Non-pigmented ciliary epithelial cell (primary cell): Measurements from ENCODE around the gene GPR32.
"Not testable (repeated sequence)": the region's sequence is repeated elsewhere in the genome, so short reads cannot be mapped to it uniquely, and the experiment has no call there.

Experiments
- DNase-seq: peaks from one replicate; pipeline ENCODE4 v3.0.0-alpha.2; 2010; ENCODE audit warnings: low read depth

Gene GPR32

GRCh38 chr19:50783848-50784152 is 13.5 kb downstream of the GPR32 start:
- not testable (repeated sequence) for DNase-seq

DNA sequence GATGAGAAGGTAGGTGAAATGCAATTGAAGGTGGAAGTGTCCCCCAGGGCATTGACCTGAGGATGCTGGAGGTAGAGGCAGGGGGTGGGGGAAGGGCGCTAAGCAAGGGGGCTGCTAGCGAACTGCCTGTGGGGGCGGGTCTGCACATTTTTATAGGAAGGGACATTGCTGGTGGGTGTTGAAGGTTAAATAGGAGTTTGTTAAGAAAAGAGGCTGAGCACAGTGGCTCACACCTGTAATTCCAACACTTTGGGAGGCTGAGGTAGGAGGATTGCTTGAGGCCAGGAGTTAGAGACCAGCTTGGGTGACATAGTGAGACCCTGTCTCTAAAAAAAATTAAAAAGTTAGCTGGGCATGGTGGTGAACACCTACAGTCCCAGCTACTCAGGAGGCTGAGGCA is 14.4 kb downstream of the GPR32 start:
- DNase-seq: no peak

DNA sequence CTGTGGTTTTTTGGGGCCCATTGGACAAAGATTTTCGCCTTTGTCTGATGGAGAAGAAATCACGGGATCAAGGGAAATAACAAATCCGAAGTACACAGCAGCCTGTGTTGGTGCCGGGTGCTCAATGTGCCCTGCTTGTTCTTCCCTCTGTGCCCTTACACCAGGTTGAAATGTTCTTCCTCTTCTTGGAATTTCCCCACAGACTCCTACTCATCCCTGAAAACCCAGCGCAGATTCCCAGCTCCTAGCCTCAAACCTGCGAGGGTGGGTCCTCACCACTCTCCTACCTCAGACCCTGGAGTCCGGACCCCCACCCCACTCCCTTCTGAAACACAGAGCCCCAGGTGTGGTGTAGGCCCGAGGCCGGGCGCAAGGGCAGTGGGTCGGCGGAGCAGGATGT is 15.1 kb downstream of the GPR32 start:
- DNase-seq: no peak

DNA sequence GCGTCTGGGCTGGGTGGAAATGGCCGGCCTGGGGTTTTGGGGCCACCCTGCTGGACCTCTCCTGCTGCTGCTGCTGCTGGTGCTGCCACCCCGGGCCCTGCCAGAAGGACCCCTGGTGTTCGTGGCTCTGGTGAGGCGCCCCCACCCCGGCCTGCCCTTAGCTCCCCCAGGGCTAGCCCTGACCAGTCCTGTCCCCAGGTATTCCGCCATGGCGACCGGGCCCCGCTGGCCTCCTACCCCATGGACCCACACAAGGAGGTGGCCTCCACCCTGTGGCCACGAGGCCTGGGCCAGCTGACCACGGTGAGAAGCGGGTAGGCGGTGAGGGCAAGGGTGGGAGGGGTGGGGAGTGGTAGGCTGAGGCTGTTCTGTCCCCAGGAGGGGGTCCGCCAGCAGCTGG is 20.1 kb downstream of the GPR32 start, which contains the start of gene ACP4:
TSS of gene ACP4 (plus strand) at position 20 of the 400 bp plus-strand sequence. CDS start at position 20, 0 bp downstream.
- DNase-seq: no peak

GRCh38 chr19:50790922-50791467 is 20.7 kb downstream of the GPR32 start:
- DNase-seq: no peak

DNA sequence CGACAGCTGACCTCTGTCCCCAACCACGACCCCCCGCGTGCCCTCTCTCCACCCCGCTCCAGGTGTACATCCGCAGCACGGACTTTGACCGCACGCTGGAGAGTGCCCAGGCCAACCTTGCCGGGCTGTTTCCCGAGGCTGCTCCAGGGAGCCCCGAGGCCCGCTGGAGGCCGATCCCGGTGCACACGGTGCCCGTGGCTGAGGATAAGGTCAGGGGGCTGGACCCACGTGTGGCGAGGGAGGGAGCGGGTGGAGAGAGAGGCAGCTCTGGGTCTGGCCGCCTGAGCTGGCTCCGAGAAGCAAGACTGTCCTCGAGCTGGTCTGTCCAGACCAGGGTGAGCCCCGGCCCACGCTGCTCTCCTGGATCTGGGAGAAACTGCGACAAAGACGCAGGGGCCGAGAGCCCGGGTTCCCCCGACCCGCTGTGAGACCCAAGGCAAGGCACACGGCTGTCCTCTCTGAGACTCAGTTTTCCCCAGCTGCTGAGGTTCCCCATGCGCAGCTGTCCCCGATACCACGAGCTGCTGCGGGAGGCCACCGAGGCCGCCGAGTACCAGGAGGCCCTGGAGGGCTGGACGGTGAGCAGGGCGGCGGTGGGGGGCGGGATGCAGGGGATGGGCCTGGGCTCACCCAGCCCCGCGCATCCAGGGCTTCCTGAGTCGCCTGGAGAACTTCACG is 21.5 kb downstream of the GPR32 start:
- DNase-seq: no peak

- DNase-seq: no peak
Observed at GRCh38 chr19:50792272-50793250, 22.3 kb downstream of the GPR32 start.

DNA sequence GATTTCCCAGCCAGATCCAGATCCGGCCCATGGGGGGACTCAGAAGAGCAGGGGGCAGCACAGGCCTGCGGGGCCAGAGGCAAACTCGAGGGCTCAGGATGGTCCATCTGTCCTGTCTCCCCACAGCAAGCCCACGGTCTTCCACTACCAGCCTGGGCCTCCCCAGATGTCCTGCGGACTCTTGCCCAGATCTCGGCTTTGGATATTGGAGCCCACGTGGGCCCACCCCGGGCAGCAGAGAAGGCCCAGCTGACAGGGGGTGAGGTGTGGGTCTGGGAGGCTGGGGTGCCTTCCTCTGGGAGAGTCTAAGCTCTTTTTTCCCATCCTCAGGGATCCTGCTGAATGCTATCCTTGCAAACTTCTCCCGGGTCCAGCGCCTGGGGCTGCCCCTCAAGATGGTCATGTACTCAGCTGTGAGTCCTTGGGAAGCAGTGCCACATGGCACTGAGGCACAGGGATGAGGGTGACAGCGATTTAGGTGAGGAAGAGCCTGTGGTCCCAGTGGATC is 23.3 kb downstream of the GPR32 start:
- DNase-seq: no peak

GRCh38 chr19:50794074-50794875 is 24.0 kb downstream of the GPR32 start:
- no peak for DNase-seq

- DNase-seq: no peak
Observed at GRCh38 chr19:50794876-50795663, 24.8 kb downstream of the GPR32 start.

- DNase-seq: no peak
Observed at GRCh38 chr19:50795664-50796073, 25.4 kb downstream of the GPR32 start.

DNA sequence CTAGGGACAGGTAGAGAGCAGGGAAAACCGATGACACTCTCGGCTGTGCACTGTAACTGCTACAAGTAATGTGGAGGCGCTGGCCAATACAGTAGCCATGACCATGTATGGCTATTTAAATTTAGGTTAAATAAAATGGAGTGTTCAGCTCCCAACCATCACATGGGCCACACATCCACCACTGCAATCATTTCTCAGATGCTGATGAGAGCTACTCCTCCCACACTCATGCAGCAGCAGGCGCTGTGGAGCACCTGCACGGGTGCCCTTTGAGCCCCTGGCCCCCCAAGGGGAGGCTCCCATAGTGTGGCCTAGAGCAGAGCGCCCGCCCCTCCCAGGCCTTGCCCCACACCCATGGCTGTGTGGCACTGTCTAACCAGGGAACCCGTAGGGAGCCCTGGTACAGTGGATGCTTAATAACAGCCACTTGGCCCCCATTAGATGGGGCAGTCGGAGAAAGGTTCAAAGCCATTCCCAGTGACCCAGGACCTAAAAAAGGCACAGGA is 25.9 kb downstream of the GPR32 start:
- DNase-seq: no peak

DNA sequence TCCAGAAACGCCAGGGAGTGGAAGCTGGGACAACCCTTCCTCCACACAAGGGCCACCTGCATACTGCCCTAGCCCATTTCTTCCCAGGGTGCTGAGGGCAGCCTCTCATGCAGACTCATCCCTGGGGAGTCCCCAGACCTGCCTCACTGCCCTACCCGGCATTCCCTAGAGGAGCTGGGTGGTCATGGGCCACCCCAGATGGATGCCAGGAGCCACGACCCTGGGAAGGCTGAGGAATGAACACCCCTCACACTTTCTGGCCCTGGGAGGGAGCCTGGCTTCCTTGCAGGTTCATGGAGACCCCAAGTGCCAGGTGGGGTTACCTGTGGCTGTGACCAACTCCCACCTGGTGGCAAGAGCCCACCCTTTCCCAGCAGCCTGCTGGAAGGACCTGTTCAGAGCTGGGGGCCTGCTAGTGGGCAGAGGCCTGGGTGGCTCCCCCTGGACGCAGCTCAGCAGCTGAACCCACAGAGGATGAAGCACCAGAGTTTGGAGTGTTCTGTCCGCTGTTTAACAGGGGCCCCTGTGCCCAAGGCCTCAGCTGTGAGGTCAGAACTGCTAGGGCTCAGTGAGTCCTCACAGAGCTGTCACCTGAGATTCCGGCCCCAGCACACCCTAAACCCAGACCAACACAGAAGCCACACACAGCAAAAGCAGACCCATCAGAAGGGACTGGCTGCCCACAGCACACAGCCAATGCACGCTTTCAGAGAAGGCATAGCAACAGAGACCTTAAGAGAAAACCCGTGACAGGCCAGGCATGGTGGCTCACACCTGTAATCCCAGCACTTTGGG is 26.6 kb downstream of the GPR32 start:
- DNase-seq: no peak

GRCh38 chr19:50797429-50797780 is 27.1 kb downstream of the GPR32 start:
- DNase-seq: no peak

DNA sequence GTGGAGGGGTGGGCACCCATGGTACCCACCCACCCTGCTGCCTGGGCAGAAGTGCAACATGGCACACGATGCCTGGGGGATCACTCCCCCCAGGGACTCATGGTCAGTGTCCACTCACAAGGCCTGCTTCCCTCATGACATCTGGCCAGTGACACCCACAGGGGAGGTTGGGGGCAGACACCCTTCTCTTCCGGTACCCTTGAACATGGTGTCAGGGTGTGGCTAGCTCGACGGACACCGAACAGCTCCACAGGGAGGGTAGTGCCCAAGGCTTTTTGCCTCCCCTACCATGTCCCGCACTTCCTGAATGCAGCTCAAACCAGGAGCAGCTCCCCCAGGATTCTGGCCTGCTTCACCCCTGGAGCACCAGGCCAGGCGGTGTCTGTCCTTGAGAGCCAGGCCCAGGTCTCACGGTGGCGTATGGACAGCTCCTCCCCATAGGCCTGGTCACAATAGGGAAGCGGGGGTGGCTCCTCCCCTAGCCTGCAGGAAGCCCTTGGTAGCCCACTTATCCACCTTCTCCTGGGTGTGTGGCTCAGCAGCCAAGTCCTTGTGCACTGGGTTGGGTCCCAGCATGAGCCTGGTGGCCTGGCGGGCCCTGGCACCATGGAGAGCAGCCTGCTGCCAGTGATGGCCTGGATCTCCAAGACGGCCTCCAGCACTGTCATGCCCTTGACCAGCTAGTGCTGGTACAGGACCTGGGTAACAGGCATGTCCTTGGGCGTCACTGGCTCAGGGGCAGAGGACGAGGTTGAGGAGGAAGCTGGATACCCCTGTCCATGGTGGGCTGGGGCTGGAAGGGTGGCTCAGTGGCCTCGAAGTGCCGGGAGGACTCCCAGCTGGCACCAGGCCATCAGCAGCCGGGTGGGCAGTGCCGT is 27.8 kb downstream of the GPR32 start:
- DNase-seq: no peak

DNA sequence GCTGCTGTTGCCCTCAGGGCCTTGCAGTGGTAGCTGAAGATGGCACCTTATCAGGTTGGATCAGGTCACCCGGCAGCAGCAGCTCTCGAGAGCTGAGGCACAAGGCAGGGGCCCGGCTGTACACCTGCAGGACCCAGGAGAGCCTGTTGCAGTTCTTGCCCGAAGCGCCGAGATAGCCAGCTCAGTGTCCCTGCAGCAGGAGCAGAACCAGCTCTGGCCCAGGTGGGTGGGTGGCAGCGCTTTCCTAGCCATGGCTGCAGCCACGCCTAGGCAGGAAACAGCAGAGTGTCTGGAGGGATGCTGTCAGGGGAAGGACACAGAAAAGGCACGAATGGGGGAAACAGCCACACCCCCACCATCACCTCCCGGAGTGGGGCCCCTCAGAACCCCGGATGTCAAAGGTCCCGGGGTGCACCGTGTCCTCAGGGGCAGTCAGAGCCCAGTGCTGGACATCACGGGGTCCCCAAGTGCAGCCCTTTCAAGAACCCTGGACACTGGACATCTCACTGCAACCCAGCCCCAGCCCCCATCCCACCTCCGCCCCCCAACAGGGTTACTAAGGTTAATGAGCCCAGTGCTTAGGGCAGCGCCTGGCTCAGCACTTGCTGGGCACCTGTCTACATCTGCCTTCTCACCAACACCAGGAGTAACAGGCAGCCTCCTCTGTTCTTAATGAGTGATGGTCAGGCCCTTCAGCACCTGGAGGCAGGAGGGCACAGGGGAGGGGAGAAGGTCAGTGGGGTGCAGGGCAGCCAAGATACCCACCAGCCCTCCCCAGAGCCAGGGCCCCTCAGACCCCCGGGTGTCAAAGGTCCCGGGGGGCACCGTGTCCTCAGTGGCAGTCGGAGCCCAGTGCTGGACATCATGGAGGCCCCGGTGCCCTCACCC is 28.6 kb downstream of the GPR32 start:
- no peak for DNase-seq

GRCh38 chr19:50799547-50799851 is 29.2 kb downstream of the GPR32 start:
- no peak for DNase-seq

- DNase-seq: no peak
Observed at GRCh38 chr19:50801107-50801506, 30.8 kb downstream of the GPR32 start.
